ENCODE results near the gene CCDC9B. TPM values are rescaled to one million over a fixed set of nuclear protein-coding genes. Genes with fewer than 3 reads are reported as not detected.

CCDC9B gene
- total RNA-seq, 1 donor from 2014 or later = 26.1 TPM

- H3K4me1 Mint-ChIP-seq = peaks cover 28% of the 10 kb centered on the region
- DNase-seq (ENCODE audit: low spot score in 2 of 2, unreplicated experiment in 2 of 2) = no peak
- no peaks in the 10 kb centered on the region for H3K9me3 Mint-ChIP-seq
- peaks cover 45% of the 10 kb centered on the region for H3K27me3 Mint-ChIP-seq (ENCODE audit: low read depth)
- H3K27ac Mint-ChIP-seq = no peak overlapping the region
- no peaks in the 10 kb centered on the region for H3K36me3 Mint-ChIP-seq
- no peak for TF ChIP-seq CTCF (IDR thresholded peaks at IDR 0.05; ENCODE audit: unreplicated experiment)
- no peak overlapping the region for H3K4me3 Mint-ChIP-seq
Observed at GRCh38 chr15:40287505-40287904, 53.2 kb downstream of the CCDC9B start.

- Mint-ChIP-seq H3K36me3 (no peaks in the 10 kb centered on the region), H3K27ac (no peak overlapping the region), H3K4me1 (peaks cover 28% of the 10 kb centered on the region), H3K9me3 (no peaks in the 10 kb centered on the region), H3K27me3 (ENCODE audit: low read depth) (peaks cover 39% of the 10 kb centered on the region), H3K4me3 (no peak overlapping the region)
- no peak for TF ChIP-seq CTCF (IDR thresholded peaks at IDR 0.05; ENCODE audit: unreplicated experiment)
- DNase-seq (ENCODE audit: low spot score in 2 of 2, unreplicated experiment in 2 of 2) = no peak
Observed at GRCh38 chr15:40286794-40287193, 53.9 kb downstream of the CCDC9B start.

GRCh38 chr15:40286061-40286532 is 54.6 kb downstream of the CCDC9B start:
- H3K4me1 Mint-ChIP-seq = peaks cover 29% of the 10 kb centered on the region
- peaks cover 39% of the 10 kb centered on the region for H3K27me3 Mint-ChIP-seq (ENCODE audit: low read depth)
- TF ChIP-seq CTCF (IDR thresholded peaks at IDR 0.05; ENCODE audit: unreplicated experiment) = no peak
- no peak overlapping the region for H3K4me3 Mint-ChIP-seq
- no peak for DNase-seq (ENCODE audit: low spot score in 2 of 2, unreplicated experiment in 2 of 2)
- no peaks in the 10 kb centered on the region for H3K9me3 Mint-ChIP-seq
- H3K36me3 Mint-ChIP-seq = no peaks in the 10 kb centered on the region
- no peak overlapping the region for H3K27ac Mint-ChIP-seq

GRCh38 chr15:40285554-40286011 is 55.2 kb downstream of the CCDC9B start:
- Mint-ChIP-seq H3K4me3 (no peak overlapping the region), H3K27me3 (ENCODE audit: low read depth) (peaks cover 44% of the 10 kb centered on the region), H3K9me3 (no peaks in the 10 kb centered on the region), H3K27ac (no peak overlapping the region), H3K4me1 (peaks cover 30% of the 10 kb centered on the region), H3K36me3 (no peaks in the 10 kb centered on the region)
- no peak for DNase-seq (ENCODE audit: low spot score in 2 of 2, unreplicated experiment in 2 of 2)
- TF ChIP-seq CTCF (IDR thresholded peaks at IDR 0.05; ENCODE audit: unreplicated experiment) = no peak

- H3K27ac Mint-ChIP-seq = no peak overlapping the region
- peak overlapping the region; percentile 24 for H3K4me3 Mint-ChIP-seq
- peaks cover 30% of the 10 kb centered on the region for H3K4me1 Mint-ChIP-seq
- H3K27me3 Mint-ChIP-seq (ENCODE audit: low read depth) = peaks cover 44% of the 10 kb centered on the region
- no peaks in the 10 kb centered on the region for H3K36me3 Mint-ChIP-seq
- no peak for TF ChIP-seq CTCF (IDR thresholded peaks at IDR 0.05; ENCODE audit: unreplicated experiment)
- no peak for DNase-seq (ENCODE audit: low spot score in 2 of 2, unreplicated experiment in 2 of 2)
- no peaks in the 10 kb centered on the region for H3K9me3 Mint-ChIP-seq
Observed at GRCh38 chr15:40285151-40285550, 55.6 kb downstream of the CCDC9B start.

All from mesothelial cell of epicardium (in vitro differentiated cells).